GM23338 (cell line): ENCODE results near the gene EVC2. TPM values are rescaled to one million over a fixed set of nuclear protein-coding genes. Genes with fewer than 3 reads are reported as not detected.

ENCODE experiments used
- ATAC-seq: fragments of 200-7000 bp; cut with Tn5 transposase; 3 replicates; pipeline ENCODE4 v1.9.1; 2020
- DNase-seq: peaks from one replicate; pipeline ENCODE4 v3.0.0-alpha.2; 2015; ENCODE audit warnings: low spot score
- H2AFZ ChIP-seq: fragments of 200-600 bp; sonication (generic); 2 replicates; pipeline ENCODE4 v1.8.0; 2016; ENCODE audit warnings: antibody characterized with exemption, mild to moderate bottlenecking, moderate library complexity
- H3F3A ChIP-seq: fragments of 200-600 bp; sonication (generic); replicated peaks from 2 replicates; pipeline ENCODE4 v1.8.0; 2017; ENCODE audit warnings: antibody characterized with exemption, mixed run types, low read depth
- H3K27ac ChIP-seq: fragments of 200-600 bp; sonication (generic); 2 replicates; pipeline ENCODE4 v1.6.1; 2016; ENCODE audit warnings: low read depth
- H3K27me3 ChIP-seq: fragments of 200-600 bp; sonication (generic); 2 replicates; pipeline ENCODE4 v1.8.0; 2016; ENCODE audit warnings: mild to moderate bottlenecking, mixed run types, moderate library complexity; ENCODE audit not compliant: insufficient read depth
- H3K36me3 ChIP-seq: fragments of 200-600 bp; sonication (generic); 2 replicates; pipeline ENCODE4 v1.8.0; 2016; ENCODE audit warnings: mild to moderate bottlenecking; ENCODE audit not compliant: insufficient read depth
- H3K4me1 ChIP-seq: fragments of 200-600 bp; sonication (generic); 2 replicates; pipeline ENCODE4 v1.8.0; 2016; ENCODE audit warnings: mild to moderate bottlenecking, moderate library complexity; ENCODE audit not compliant: insufficient read depth
- H3K4me2 ChIP-seq: fragments of 200-600 bp; sonication (generic); 2 replicates; pipeline ENCODE4 v1.7.1; 2017; ENCODE audit warnings: mixed run types
- H3K4me3 ChIP-seq: fragments of 200-600 bp; sonication (generic); 2 replicates; pipeline ENCODE4 v1.6.1; 2016; ENCODE audit warnings: mixed run types
- H3K79me2 ChIP-seq: fragments of 200-600 bp; sonication (generic); replicated peaks from 2 replicates; pipeline ENCODE4 v1.8.0; 2017; ENCODE audit warnings: mild to moderate bottlenecking; ENCODE audit not compliant: insufficient read depth
- H3K9me2 ChIP-seq: fragments of 200-600 bp; sonication (generic); 2 replicates; pipeline ENCODE4 v1.8.0; 2017; ENCODE audit not compliant: insufficient read depth
- H4K20me1 ChIP-seq: fragments of 200-600 bp; sonication (generic); replicated peaks from 2 replicates; pipeline ENCODE4 v1.8.0; 2017; ENCODE audit warnings: mild to moderate bottlenecking; ENCODE audit not compliant: insufficient read depth
- H3K27ac Mint-ChIP-seq: 2 replicates; pipeline ENCODE4 v1.8.0; 2020; ENCODE audit warnings: inconsistent platforms, mild to moderate bottlenecking, moderate library complexity, mixed read lengths
- H3K27me3 Mint-ChIP-seq: 3 replicates; pipeline ENCODE4 v1.8.0; 2022; ENCODE audit warnings: low read depth, mild to moderate bottlenecking, moderate library complexity, mixed read lengths, inconsistent platforms; ENCODE audit not compliant: insufficient read depth, poor library complexity
- H3K36me3 Mint-ChIP-seq: 3 replicates; pipeline ENCODE4 v1.8.0; 2021; ENCODE audit warnings: low read depth, mild to moderate bottlenecking, inconsistent platforms, moderate library complexity, mixed read lengths
- H3K4me1 Mint-ChIP-seq: 3 replicates; pipeline ENCODE4 v1.8.0; 2020; ENCODE audit warnings: mild to moderate bottlenecking, inconsistent platforms, mixed read lengths
- H3K4me3 Mint-ChIP-seq: 3 replicates; pipeline ENCODE4 v1.8.0; 2021; ENCODE audit warnings: moderate library complexity, mild to moderate bottlenecking, inconsistent platforms, mixed read lengths
- H3K9me3 Mint-ChIP-seq: 3 replicates; pipeline ENCODE4 v1.8.0; 2020; ENCODE audit warnings: moderate library complexity, mild to moderate bottlenecking, inconsistent platforms, mixed read lengths
- CREB1 ChIP-seq: fragments of 250-450 bp; sonication (Bioruptor Pico); IDR thresholded peaks from 2 replicates; pipeline ENCODE4 v1.5.0; 2020; ENCODE audit warnings: low read depth, mild to moderate bottlenecking, moderate library complexity
- EZH2 ChIP-seq: fragments of 200-600 bp; sonication (generic); IDR thresholded peaks from one replicate; pipeline ENCODE4 v1.8.0; 2017; ENCODE audit warnings: antibody characterized with exemption, mild to moderate bottlenecking, low read depth; ENCODE audit not compliant: unreplicated experiment
- JUNB ChIP-seq: IDR thresholded peaks from one replicate; pipeline ENCODE4 v1.6.1; 2016; ENCODE audit warnings: antibody characterized with exemption; ENCODE audit not compliant: unreplicated experiment
- STAT1 ChIP-seq: IDR thresholded peaks from one replicate; pipeline ENCODE4 v1.6.1; 2016; ENCODE audit warnings: antibody characterized with exemption; ENCODE audit not compliant: unreplicated experiment
- ZNF114 ChIP-seq: fragments of 250-450 bp; sonication (Bioruptor Pico); IDR thresholded peaks from 2 replicates; pipeline ENCODE4 v1.5.0; 2020; ENCODE audit warnings: mild to moderate bottlenecking, moderate library complexity
- polyA plus RNA-seq: library from polyadenylated mRNA; unstranded; fragments of >200 nt; fragmentation: Nextera tagmentation; extraction: Ambion mirVana; gene quantifications from 2 replicates; pipeline ENCODE4 v1.2.1, GENCODE V29; 2016
- total RNA-seq: library from RNA; depleted of rRNA; stranded (reverse); fragments of >200 nt; shearing (Covaris generic); gene quantifications from 2 replicates; pipeline ENCODE4 v1.2.3, GENCODE V29; 2014
- TF ChIP-seq, protein P1 (sequence below), 2 experiments: fragments of 200-600 bp in 1 of 2; sonication (generic) in 1 of 2; conservative IDR thresholded peaks; 2 replicates each; pipeline versions ENCODE4 v1.5.1 to v1.6.1; 2016 to 2017; ENCODE audit warnings: antibody characterized with exemption in 2 of 2, low read depth in 2 of 2, mild to moderate bottlenecking in 2 of 2, moderate library complexity in 1 of 2
- TF ChIP-seq, protein P2 (sequence below): IDR thresholded peaks from 2 replicates; pipeline ENCODE4 v1.6.1; 2016; ENCODE audit warnings: antibody characterized with exemption
- TF ChIP-seq, protein P3 (sequence below): IDR thresholded peaks from one replicate; pipeline ENCODE4 v1.6.1; 2018; ENCODE audit warnings: antibody characterized with exemption; ENCODE audit not compliant: unreplicated experiment
- TF ChIP-seq, protein P4 (sequence below): fragments of 250-450 bp; sonication (Bioruptor Pico); IDR thresholded peaks from 2 replicates; pipeline ENCODE4 v1.5.0; 2020; ENCODE audit warnings: mild to moderate bottlenecking, moderate library complexity

The EVC2 gene
- total and polyA plus RNA-seq, 2 experiments from 2014 or later, result 3.4 to 11.5 TPM

DNA sequence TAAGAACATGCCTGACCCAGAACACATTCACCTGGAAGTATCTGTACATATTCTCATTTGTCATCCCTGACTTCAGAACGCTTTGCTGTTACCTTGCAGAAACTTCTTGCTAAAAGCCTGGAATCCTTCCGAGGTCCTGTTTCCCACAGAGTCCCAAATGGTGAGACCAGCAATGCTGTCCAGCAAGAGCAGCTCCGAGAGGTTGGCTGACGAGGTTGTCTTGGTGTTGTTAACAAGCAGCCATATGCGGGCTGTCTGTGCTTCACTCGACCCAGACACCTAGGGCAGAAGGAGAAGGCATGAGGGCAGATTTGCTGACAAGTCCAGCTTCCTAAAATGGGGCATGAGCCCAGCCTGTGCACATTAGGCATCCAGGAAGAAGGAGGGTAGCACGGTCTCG lies 19.3 kb downstream of the EVC2 start (continued):
- TF ChIP-seq, protein P1, sequence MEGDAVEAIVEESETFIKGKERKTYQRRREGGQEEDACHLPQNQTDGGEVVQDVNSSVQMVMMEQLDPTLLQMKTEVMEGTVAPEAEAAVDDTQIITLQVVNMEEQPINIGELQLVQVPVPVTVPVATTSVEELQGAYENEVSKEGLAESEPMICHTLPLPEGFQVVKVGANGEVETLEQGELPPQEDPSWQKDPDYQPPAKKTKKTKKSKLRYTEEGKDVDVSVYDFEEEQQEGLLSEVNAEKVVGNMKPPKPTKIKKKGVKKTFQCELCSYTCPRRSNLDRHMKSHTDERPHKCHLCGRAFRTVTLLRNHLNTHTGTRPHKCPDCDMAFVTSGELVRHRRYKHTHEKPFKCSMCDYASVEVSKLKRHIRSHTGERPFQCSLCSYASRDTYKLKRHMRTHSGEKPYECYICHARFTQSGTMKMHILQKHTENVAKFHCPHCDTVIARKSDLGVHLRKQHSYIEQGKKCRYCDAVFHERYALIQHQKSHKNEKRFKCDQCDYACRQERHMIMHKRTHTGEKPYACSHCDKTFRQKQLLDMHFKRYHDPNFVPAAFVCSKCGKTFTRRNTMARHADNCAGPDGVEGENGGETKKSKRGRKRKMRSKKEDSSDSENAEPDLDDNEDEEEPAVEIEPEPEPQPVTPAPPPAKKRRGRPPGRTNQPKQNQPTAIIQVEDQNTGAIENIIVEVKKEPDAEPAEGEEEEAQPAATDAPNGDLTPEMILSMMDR (conservative IDR thresholded peaks at IDR 0.05; ENCODE audit: low read depth in 2 of 2), result no peak
- no peak for TF ChIP-seq STAT1
- TF ChIP-seq, protein P2, sequence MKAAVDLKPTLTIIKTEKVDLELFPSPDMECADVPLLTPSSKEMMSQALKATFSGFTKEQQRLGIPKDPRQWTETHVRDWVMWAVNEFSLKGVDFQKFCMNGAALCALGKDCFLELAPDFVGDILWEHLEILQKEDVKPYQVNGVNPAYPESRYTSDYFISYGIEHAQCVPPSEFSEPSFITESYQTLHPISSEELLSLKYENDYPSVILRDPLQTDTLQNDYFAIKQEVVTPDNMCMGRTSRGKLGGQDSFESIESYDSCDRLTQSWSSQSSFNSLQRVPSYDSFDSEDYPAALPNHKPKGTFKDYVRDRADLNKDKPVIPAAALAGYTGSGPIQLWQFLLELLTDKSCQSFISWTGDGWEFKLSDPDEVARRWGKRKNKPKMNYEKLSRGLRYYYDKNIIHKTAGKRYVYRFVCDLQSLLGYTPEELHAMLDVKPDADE, result no peak
- TF ChIP-seq, protein P3, sequence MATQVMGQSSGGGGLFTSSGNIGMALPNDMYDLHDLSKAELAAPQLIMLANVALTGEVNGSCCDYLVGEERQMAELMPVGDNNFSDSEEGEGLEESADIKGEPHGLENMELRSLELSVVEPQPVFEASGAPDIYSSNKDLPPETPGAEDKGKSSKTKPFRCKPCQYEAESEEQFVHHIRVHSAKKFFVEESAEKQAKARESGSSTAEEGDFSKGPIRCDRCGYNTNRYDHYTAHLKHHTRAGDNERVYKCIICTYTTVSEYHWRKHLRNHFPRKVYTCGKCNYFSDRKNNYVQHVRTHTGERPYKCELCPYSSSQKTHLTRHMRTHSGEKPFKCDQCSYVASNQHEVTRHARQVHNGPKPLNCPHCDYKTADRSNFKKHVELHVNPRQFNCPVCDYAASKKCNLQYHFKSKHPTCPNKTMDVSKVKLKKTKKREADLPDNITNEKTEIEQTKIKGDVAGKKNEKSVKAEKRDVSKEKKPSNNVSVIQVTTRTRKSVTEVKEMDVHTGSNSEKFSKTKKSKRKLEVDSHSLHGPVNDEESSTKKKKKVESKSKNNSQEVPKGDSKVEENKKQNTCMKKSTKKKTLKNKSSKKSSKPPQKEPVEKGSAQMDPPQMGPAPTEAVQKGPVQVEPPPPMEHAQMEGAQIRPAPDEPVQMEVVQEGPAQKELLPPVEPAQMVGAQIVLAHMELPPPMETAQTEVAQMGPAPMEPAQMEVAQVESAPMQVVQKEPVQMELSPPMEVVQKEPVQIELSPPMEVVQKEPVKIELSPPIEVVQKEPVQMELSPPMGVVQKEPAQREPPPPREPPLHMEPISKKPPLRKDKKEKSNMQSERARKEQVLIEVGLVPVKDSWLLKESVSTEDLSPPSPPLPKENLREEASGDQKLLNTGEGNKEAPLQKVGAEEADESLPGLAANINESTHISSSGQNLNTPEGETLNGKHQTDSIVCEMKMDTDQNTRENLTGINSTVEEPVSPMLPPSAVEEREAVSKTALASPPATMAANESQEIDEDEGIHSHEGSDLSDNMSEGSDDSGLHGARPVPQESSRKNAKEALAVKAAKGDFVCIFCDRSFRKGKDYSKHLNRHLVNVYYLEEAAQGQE, result no peak
- no peak for TF ChIP-seq EZH2
- TF ChIP-seq ZNF114, result no peak
- TF ChIP-seq CREB1, result no peak

DNA sequence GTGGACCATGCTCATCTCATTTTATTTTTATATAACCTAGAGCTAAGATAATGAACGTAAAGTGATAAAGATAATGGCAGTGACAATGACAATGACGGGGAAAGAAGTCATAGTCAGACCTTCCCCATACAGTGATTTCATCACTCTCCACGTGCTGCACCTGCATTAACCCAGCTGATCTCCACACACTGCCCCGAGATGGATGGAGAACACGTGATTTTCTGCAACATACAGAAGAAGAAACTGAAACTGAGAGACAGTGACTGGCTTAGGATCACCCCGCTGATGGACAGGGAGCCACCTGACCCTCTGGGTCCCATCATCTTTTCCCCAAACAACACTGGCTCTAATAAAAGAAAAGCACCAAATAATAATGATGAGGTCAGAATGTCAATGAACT lies 22.0 kb downstream of the EVC2 start:
- Histone ChIP-seq H3K4me3 (no peak overlapping the region), H3K9me2 (no peaks in the 10 kb centered on the region), H3K36me3 (peaks cover 5% of the 10 kb centered on the region; the same call in 1 of the 2 replicates), H3K4me2 (no peak overlapping the region), H2AFZ (no peak overlapping the region), H4K20me1 (no peaks in the 10 kb centered on the region), H3K79me2 (no peaks in the 10 kb centered on the region), H3K27me3 (no peaks in the 10 kb centered on the region), H3K27ac (no peak overlapping the region), H3K4me1 (no peaks in the 10 kb centered on the region), H3F3A (no peaks in the 10 kb centered on the region)
- TF ChIP-seq, protein P4, sequence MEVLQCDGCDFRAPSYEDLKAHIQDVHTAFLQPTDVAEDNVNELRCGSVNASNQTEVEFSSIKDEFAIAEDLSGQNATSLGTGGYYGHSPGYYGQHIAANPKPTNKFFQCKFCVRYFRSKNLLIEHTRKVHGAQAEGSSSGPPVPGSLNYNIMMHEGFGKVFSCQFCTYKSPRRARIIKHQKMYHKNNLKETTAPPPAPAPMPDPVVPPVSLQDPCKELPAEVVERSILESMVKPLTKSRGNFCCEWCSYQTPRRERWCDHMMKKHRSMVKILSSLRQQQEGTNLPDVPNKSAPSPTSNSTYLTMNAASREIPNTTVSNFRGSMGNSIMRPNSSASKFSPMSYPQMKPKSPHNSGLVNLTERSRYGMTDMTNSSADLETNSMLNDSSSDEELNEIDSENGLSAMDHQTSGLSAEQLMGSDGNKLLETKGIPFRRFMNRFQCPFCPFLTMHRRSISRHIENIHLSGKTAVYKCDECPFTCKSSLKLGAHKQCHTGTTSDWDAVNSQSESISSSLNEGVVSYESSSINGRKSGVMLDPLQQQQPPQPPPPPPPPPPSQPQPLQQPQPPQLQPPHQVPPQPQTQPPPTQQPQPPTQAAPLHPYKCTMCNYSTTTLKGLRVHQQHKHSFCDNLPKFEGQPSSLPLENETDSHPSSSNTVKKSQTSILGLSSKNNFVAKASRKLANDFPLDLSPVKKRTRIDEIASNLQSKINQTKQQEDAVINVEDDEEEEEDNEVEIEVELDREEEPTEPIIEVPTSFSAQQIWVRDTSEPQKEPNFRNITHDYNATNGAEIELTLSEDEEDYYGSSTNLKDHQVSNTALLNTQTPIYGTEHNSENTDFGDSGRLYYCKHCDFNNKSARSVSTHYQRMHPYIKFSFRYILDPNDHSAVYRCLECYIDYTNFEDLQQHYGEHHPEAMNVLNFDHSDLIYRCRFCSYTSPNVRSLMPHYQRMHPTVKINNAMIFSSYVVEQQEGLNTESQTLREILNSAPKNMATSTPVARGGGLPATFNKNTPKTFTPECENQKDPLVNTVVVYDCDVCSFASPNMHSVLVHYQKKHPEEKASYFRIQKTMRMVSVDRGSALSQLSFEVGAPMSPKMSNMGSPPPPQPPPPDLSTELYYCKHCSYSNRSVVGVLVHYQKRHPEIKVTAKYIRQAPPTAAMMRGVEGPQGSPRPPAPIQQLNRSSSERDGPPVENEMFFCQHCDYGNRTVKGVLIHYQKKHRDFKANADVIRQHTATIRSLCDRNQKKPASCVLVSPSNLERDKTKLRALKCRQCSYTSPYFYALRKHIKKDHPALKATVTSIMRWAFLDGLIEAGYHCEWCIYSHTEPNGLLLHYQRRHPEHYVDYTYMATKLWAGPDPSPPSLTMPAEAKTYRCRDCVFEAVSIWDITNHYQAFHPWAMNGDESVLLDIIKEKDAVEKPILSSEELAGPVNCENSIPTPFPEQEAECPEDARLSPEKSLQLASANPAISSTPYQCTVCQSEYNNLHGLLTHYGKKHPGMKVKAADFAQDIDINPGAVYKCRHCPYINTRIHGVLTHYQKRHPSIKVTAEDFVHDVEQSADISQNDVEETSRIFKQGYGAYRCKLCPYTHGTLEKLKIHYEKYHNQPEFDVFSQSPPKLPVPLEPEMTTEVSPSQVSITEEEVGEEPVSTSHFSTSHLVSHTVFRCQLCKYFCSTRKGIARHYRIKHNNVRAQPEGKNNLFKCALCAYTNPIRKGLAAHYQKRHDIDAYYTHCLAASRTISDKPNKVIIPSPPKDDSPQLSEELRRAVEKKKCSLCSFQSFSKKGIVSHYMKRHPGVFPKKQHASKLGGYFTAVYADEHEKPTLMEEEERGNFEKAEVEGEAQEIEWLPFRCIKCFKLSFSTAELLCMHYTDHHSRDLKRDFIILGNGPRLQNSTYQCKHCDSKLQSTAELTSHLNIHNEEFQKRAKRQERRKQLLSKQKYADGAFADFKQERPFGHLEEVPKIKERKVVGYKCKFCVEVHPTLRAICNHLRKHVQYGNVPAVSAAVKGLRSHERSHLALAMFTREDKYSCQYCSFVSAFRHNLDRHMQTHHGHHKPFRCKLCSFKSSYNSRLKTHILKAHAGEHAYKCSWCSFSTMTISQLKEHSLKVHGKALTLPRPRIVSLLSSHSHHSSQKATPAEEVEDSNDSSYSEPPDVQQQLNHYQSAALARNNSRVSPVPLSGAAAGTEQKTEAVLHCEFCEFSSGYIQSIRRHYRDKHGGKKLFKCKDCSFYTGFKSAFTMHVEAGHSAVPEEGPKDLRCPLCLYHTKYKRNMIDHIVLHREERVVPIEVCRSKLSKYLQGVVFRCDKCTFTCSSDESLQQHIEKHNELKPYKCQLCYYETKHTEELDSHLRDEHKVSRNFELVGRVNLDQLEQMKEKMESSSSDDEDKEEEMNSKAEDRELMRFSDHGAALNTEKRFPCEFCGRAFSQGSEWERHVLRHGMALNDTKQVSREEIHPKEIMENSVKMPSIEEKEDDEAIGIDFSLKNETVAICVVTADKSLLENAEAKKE (CRISPR knock-in tag), result no peak
- TF ChIP-seq JUNB, result no peak
- ATAC-seq, result no peak
- Mint-ChIP-seq H3K4me1 (peaks cover 11% of the 10 kb centered on the region), H3K27me3 (peaks cover 2% of the 10 kb centered on the region), H3K9me3 (no peaks in the 10 kb centered on the region), H3K36me3 (peaks cover 31% of the 10 kb centered on the region), H3K27ac (no peak overlapping the region), H3K4me3 (no peak overlapping the region)
- no peak for DNase-seq
